K562 (cell line): ENCODE data around the gene PRKD2. TPM values are rescaled to one million over a fixed set of nuclear protein-coding genes. Genes with fewer than 3 reads are reported as not detected.

Experiments used
- DIDO1 ChIP-seq: fragments of 450-650 bp; IDR thresholded peaks from 2 replicates; pipeline ENCODE4 v1.6.1; 2016; ENCODE audit warnings: low read depth, missing biosample characterization, missing genetic modification characterization
- HMG20B ChIP-seq: fragments of 250-450 bp; sonication (Bioruptor Pico); IDR thresholded peaks from 2 replicates; pipeline ENCODE4 v1.5.0; 2021; ENCODE audit warnings: mild to moderate bottlenecking
- KLF16 ChIP-seq: IDR thresholded peaks from 2 replicates; pipeline ENCODE4 v1.6.1; 2016; ENCODE audit warnings: antibody characterized with exemption
- L3MBTL2 ChIP-seq: fragments of 450-650 bp; IDR thresholded peaks from 2 replicates; pipeline ENCODE4 v1.6.1; 2016; ENCODE audit warnings: mild to moderate bottlenecking, moderate library complexity
- polyA plus RNA-seq, 8 experiments: library from polyadenylated mRNA; depleted of rRNA in 4 of 8; stranded (reverse) in 5 of 8; unstranded in 3 of 8; fragments of >200 nt; fragmentation: Nextera tagmentation in 2 of 8; fragmentation: Illumina TruSeq in 1 of 8; extraction: Ambion mirVana in 2 of 8; extraction: Trizol in 1 of 8; gene quantifications; 2 replicates each; pipeline versions ENCODE4 v1.2.1 to v1.2.3, GENCODE V29; 2011 to 2014; ENCODE audit warnings: inconsistent platforms in 1 of 8, missing spikeins in 1 of 8
- total RNA-seq, 7 experiments: library from RNA; depleted of rRNA in 6 of 7; stranded (reverse); fragments of >200 nt in 6 of 7; fragmentation: Illumina TruSeq in 2 of 7; extraction: Trizol in 2 of 7; gene quantifications; 2 replicates each; pipeline versions ENCODE4 v1.2.1 to v1.2.3, GENCODE V29; 2011 to 2021; ENCODE audit warnings: low replicate concordance in 1 of 7
- TF ChIP-seq, protein P1 (sequence below): sonication (generic); formaldehyde crosslinking; IDR thresholded peaks from 2 replicates; pipeline ENCODE4 v1.8.1; 2023; ENCODE audit warnings: mild to moderate bottlenecking, missing genetic modification reagents
- TF ChIP-seq, protein P2 (sequence below): fragments of 450-650 bp; IDR thresholded peaks from 2 replicates; pipeline ENCODE4 v1.6.1; 2018; ENCODE audit not compliant: partially characterized antibody

The PRKD2 gene
- total and polyA plus RNA-seq, 9 of the 15 experiments (the other 6 are each of a cell fraction or from before 2014, with no cell fraction given), result 1.8 to 60.0 (median 15.0) TPM

DNA sequence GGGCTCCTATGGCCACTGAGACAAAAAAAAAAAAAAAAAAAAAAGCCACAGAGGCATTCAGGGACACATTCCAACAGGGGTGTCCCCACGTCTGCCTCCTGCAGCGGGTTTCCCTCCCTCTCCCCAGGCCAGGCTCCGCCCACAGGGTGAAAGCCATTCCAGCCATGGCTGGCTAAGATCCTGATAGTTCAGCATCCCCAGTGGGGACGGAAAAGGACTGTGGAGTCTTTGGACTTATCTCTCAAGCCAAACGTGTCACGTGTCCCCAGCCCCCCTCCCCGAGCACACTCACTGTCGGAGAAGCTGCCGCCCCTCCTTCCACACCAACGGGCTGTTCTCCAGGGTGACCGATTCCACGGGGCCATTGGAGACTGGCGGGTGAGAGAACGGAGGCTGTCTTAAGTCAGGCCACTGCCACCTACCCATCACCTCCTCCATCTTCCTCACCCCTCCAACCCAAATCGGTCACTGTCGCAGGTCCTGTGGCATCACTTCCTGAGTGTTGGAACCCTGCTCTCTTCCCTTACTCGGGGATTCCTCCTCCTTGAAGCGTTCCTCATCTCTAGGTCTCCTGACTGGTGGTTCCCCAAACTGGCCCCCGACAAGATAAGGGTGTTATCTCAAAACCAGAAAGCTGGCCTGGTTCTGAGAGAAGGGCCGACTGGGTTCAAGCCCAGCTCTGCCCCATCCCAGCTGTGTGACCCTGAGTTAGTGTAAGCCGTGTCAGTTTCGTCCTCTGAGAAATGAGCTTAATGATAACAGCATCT lies 19.8 kb upstream of the PRKD2 start (continued):
- TF ChIP-seq, protein P1, sequence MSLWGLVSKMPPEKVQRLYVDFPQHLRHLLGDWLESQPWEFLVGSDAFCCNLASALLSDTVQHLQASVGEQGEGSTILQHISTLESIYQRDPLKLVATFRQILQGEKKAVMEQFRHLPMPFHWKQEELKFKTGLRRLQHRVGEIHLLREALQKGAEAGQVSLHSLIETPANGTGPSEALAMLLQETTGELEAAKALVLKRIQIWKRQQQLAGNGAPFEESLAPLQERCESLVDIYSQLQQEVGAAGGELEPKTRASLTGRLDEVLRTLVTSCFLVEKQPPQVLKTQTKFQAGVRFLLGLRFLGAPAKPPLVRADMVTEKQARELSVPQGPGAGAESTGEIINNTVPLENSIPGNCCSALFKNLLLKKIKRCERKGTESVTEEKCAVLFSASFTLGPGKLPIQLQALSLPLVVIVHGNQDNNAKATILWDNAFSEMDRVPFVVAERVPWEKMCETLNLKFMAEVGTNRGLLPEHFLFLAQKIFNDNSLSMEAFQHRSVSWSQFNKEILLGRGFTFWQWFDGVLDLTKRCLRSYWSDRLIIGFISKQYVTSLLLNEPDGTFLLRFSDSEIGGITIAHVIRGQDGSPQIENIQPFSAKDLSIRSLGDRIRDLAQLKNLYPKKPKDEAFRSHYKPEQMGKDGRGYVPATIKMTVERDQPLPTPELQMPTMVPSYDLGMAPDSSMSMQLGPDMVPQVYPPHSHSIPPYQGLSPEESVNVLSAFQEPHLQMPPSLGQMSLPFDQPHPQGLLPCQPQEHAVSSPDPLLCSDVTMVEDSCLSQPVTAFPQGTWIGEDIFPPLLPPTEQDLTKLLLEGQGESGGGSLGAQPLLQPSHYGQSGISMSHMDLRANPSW (CRISPR knock-in tag), result no peak
- TF ChIP-seq HMG20B (CRISPR knock-in tag) (no peak), KLF16 (0 out of 2 replicates have a peak, but pooled peaks have one; percentile 4), L3MBTL2 (0 out of 2 replicates have a peak, but pooled peaks have one; percentile 15), DIDO1 (tag) (no peak)
- TF ChIP-seq, protein P2, sequence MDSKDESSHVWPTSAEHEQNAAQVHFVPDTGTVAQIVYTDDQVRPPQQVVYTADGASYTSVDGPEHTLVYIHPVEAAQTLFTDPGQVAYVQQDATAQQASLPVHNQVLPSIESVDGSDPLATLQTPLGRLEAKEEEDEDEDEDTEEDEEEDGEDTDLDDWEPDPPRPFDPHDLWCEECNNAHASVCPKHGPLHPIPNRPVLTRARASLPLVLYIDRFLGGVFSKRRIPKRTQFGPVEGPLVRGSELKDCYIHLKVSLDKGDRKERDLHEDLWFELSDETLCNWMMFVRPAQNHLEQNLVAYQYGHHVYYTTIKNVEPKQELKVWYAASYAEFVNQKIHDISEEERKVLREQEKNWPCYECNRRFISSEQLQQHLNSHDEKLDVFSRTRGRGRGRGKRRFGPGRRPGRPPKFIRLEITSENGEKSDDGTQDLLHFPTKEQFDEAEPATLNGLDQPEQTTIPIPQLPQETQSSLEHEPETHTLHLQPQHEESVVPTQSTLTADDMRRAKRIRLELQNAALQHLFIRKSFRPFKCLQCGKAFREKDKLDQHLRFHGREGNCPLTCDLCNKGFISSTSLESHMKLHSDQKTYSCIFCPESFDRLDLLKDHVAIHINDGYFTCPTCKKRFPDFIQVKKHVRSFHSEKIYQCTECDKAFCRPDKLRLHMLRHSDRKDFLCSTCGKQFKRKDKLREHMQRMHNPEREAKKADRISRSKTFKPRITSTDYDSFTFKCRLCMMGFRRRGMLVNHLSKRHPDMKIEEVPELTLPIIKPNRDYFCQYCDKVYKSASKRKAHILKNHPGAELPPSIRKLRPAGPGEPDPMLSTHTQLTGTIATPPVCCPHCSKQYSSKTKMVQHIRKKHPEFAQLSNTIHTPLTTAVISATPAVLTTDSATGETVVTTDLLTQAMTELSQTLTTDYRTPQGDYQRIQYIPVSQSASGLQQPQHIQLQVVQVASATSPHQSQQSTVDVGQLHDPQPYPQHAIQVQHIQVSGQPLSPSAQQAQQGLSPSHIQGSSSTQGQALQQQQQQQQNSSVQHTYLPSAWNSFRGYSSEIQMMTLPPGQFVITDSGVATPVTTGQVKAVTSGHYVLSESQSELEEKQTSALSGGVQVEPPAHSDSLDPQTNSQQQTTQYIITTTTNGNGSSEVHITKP, result peak; percentile 33
- TF ChIP-seq, all 486 proteins: peak for 91
